ENCODE data around the gene RHOD. TPM values are rescaled to one million over a fixed set of nuclear protein-coding genes. Genes with fewer than 3 reads are reported as not detected.

RHOD gene
- total RNA-seq, 1 donor = 15.1 TPM

DNA sequence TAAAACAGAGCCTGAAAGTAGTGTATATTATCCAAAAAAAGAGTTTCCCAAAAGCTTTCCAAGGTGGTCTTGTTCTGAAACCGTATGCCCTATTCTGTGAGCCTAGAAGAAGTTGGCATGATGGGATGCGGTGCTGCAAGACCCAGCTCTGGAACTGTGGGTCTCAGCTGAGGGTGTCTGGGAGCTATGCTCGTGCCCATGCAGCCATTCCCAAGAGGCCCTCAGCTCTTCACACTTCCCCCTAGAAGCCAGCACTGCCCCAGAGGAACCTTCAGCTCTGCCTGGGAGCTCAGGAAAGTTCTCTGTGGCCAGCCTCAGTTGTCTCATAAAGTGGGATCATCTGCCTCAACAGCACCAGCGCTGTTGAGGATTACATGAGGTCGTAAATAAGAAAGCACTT is 40.1 kb upstream of the RHOD start:
- H3K4me3 ChIP-seq (ENCODE audit: low read depth, low read length) = no peak overlapping the region
- TF ChIP-seq, protein P1, sequence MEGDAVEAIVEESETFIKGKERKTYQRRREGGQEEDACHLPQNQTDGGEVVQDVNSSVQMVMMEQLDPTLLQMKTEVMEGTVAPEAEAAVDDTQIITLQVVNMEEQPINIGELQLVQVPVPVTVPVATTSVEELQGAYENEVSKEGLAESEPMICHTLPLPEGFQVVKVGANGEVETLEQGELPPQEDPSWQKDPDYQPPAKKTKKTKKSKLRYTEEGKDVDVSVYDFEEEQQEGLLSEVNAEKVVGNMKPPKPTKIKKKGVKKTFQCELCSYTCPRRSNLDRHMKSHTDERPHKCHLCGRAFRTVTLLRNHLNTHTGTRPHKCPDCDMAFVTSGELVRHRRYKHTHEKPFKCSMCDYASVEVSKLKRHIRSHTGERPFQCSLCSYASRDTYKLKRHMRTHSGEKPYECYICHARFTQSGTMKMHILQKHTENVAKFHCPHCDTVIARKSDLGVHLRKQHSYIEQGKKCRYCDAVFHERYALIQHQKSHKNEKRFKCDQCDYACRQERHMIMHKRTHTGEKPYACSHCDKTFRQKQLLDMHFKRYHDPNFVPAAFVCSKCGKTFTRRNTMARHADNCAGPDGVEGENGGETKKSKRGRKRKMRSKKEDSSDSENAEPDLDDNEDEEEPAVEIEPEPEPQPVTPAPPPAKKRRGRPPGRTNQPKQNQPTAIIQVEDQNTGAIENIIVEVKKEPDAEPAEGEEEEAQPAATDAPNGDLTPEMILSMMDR (IDR thresholded peaks at IDR 0.05; ENCODE audit: insufficient read depth, low read length) = no peak
- DNase-seq (ENCODE audit: low read depth) = no peak

DNA sequence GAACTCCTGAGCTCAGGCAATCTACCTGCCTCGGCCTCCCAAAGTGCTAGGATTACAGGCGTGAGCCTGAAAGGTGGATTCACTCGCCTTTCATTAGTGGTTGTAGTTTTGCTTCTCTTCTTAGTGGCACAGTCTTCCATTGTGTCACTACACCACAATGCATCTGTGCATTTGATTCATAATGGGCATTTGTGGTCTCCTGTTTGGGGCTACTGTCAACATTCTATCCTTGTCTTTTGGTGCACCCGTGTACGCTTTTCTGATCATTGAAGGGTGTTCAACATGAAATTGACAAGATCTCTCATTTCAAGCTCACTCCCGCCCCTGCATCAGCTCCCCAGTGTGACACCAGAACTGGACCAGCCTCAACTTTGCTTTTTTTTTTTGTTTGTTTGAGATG is 35.7 kb upstream of the RHOD start:
- TF ChIP-seq, protein P1 (IDR thresholded peaks at IDR 0.05; ENCODE audit: insufficient read depth, low read length) = no peak
- H3K4me3 ChIP-seq (ENCODE audit: low read depth, low read length) = no peak overlapping the region
- DNase-seq (ENCODE audit: low read depth) = no peak

DNA sequence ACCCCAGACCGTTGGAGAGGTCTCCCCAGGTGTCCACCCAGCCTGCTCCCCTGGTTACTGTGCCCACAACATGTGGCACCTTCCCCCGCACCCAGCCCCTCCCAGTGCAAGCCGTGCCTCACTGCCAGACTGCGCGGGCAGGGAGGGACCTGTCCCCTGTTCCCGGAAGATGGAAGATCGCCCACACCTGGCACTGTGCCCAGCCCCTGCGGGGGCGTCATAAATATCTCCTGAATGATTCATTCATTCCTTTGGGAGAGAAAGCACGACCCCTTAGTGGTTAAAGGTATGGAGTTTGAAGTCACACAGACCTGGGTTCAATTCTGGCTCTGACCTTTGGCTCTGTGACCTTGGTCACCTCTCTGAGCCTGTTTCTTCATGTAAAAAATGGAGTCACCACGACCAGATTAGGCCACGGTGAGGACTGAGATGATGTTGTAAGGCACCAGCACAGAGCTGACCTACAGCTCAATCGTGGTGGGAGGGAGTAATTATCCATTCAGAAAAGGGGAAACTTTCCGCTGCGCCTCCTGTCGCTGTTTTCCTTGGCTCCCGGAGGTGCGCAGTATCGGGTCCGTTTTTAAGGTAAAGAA is 34.2 kb upstream of the RHOD start:
- peak; percentile 41 for DNase-seq (ENCODE audit: low read depth)
- peak overlapping the region; percentile 50 for H3K4me3 ChIP-seq (ENCODE audit: low read depth, low read length)
- TF ChIP-seq, protein P1 (IDR thresholded peaks at IDR 0.05; ENCODE audit: insufficient read depth, low read length) = no peak

DNA sequence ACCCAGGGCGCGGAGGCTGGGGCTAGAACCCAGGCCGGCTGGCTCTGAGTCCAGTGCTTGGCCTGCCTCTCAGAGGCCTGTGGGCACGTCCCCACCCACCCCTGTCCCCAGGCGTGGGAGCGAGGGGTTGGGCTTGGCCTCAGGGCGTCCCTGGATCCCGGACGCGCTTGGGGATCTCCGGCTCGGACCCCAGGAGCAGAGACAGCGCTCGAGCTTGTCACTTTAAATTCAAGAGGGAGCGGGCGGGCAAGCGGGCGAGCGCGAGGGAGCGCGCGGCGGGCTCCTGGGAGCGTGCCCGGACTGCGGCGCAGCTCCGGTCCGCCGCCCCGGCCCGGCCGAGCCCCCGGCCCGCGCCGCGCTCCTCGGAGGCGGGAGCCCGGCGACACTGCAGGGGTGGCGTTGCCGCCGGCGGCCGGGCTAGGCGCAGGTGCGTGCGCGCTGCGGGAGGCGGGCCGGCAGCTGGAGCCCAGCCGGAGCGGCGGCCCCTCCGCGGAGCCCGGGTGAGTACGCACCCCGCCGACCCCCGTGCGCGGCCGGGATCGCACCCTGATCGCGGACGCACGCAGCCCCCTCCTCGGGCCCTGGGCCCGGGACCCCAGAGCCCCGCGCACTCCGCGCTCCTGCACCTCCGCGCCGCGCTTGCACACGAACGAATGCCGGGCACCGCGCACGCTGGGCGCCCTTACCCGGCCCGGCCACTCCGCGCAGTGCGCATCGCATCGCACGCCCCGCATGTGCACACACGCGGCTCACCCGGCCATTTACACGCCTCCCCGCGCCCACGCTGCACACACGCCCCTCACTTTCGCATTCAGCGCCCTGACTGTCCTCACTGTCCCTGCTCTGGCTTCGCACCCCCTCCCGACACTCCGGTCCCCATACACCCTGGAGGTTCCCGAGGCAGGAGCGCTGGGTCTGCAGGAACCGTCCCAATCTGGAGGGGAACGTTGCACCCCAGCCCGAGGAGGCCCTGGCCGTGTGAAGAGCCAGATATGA is 33.4 kb upstream of the RHOD start, which contains the start of gene SYT12:
SYT12 (plus strand) TSS at position 174 of the 996 bp plus-strand sequence. CDS start 7,011 bp downstream, outside the sequence.
- TF ChIP-seq, protein P1 (IDR thresholded peaks at IDR 0.05; ENCODE audit: insufficient read depth, low read length) = no peak
- DNase-seq (ENCODE audit: low read depth) = no peak
- peak within 1 kb of the TSS; percentile 50 for H3K4me3 ChIP-seq (ENCODE audit: low read depth, low read length)

DNA sequence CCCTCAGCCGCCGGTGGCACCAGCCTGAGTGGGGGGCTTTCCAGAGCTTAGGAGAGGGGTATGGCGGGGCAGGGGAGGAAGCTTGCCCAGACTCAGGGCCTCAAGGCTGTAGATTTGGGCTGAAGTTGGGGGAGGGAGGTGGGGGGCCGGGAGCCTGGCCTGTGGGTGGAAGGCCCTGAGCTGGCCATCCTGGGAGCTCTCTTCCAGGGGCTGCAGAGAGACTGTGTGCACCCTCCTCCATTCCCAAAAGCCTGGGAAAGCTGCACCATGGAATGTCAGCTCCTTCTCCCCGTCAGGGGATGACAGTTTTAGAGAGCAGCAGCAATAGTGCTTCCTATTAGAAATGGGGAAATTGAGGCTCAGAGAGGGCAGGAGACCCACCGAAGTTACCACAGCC is 32.7 kb upstream of the RHOD start:
- TF ChIP-seq, protein P1 (IDR thresholded peaks at IDR 0.05; ENCODE audit: insufficient read depth, low read length) = no peak
- DNase-seq (ENCODE audit: low read depth) = no peak
- no peak overlapping the region for H3K4me3 ChIP-seq (ENCODE audit: low read depth, low read length)

DNA sequence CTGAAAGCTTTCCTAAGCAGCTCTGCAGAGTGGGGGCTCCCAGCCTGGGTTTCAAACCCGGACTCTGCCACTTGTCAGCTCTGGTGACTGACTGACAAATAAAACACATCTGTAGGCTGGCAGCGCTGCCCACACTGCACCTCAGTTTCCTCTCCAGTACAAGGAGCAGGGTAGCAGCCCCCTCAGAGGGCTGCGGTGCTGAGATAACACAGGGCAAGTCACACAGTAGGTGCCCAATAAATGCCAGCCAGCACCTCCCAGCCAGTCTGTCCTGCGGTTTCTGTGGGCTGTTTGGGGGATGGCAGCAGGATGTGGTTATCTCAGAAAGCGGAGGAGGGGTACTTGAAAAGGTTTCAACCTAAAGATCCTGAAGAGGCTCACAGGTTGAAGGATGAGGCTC is 32.2 kb upstream of the RHOD start:
- no peak for DNase-seq (ENCODE audit: low read depth)
- H3K4me3 ChIP-seq (ENCODE audit: low read depth, low read length) = no peak overlapping the region

More for the DNA sequence above, 32.2 kb upstream of the RHOD start:
- TF ChIP-seq, protein P1 (IDR thresholded peaks at IDR 0.05; ENCODE audit: insufficient read depth, low read length) = no peak

All from fibroblast of the aortic adventitia (primary cell).